ENCODE results near the gene SCN2B. TPM values are rescaled to one million over a fixed set of nuclear protein-coding genes. Genes with fewer than 3 reads are reported as not detected.

The SCN2B gene
- total and polyA plus RNA-seq, 2 of the 4 experiments (the other 2 are of a cell fraction): under 0.01 to 0.05 TPM

- Histone ChIP-seq H3K4me2 (ENCODE audit: low read depth, low read length) (no peak overlapping the region), H3K4me1 (ENCODE audit: control insufficient read depth, insufficient read depth, low read length) (no peaks in the 10 kb centered on the region), H3K14ac (replicated peaks; ENCODE audit: low read depth, low read length) (no peak overlapping the region), H3K4me3 (ENCODE audit: insufficient read depth, low read depth, low read length) (no peak overlapping the region), H3K9me1 (ENCODE audit: insufficient read depth, low read length) (no peaks in the 10 kb centered on the region), H3K23ac (ENCODE audit: low read depth, low read length) (no peak overlapping the region), H2BK15ac (ENCODE audit: low read depth, low read length) (no peak overlapping the region), H4K20me1 (ENCODE audit: insufficient read depth, low read length) (no peaks in the 10 kb centered on the region), H2BK20ac (ENCODE audit: low read depth, low read length) (no peak overlapping the region), H4K91ac (ENCODE audit: insufficient read depth, low read depth, low read length) (no peak overlapping the region), H3K4ac (ENCODE audit: low read depth, low read length) (no peak overlapping the region), H3K79me1 (ENCODE audit: low read depth in 1 of 2, low read length in 2 of 2) (no peaks in the 10 kb centered on the region), H3K27ac (ENCODE audit: insufficient read depth, low read length) (no peak overlapping the region), H3K27me3 (ENCODE audit: control insufficient read depth, insufficient read depth, low read length) (peaks cover 20% of the 10 kb centered on the region), H3K36me3 (ENCODE audit: control insufficient read depth, insufficient read depth, low read length) (no peaks in the 10 kb centered on the region), H3K9ac (ENCODE audit: low read depth, low read length) (no peak overlapping the region), H3K18ac (ENCODE audit: low read depth, low read length) (no peak overlapping the region), H2AK9ac (replicated peaks; ENCODE audit: low read depth, low read length, poor library complexity) (no peak overlapping the region), H2AFZ (replicated peaks; ENCODE audit: low read length, poor library complexity) (no peak overlapping the region), H2AK5ac (ENCODE audit: low read depth, low read length) (no peak overlapping the region), H4K5ac (ENCODE audit: low read depth, low read length) (no peak overlapping the region), H3K9me3 (ENCODE audit: control insufficient read depth, insufficient read depth, low read length) (no peaks in the 10 kb centered on the region), H4K8ac (ENCODE audit: low read depth in 2 of 2, low read length in 2 of 2) (no peak overlapping the region), H2BK120ac (ENCODE audit: low read depth, low read length) (no peak overlapping the region), H2BK5ac (ENCODE audit: low read depth, low read length, poor library complexity, severe bottlenecking) (no peak overlapping the region), H3K56ac (ENCODE audit: extremely low read depth, insufficient read depth, low read length) (no peak overlapping the region)
- ATAC-seq (ENCODE audit: low read depth) (no peak), DNase-seq (no peak)
- dilution Hi-C loops (cut with HindIII; ENCODE audit: low sequenced_read_pairs, unreplicated experiment) (no loop called here), in situ Hi-C loops (cut with MboI; ENCODE audit: low sequenced_read_pairs) (no loop called here), intact Hi-C loops (cut with micrococcal nuclease) (no loop called here)
- no TSS peak for BruUV-seq (replicated peaks)
- TF ChIP-seq RFX5 (IDR thresholded peaks at IDR 0.05; ENCODE audit: low read depth, low read length): no peak
- TF ChIP-seq CEBPB (IDR thresholded peaks at IDR 0.05; ENCODE audit: low read depth, low read length): no peak
- TF ChIP-seq USF2 (IDR thresholded peaks at IDR 0.05; ENCODE audit: low read depth, low read length): no peak
- no peak for TF ChIP-seq RCOR1 (IDR thresholded peaks at IDR 0.05; ENCODE audit: insufficient replicate concordance, low read length)
- TF ChIP-seq MAZ (IDR thresholded peaks at IDR 0.05; ENCODE audit: borderline replicate concordance, low read depth, low read length): no peak
- no peak for TF ChIP-seq BHLHE40 (IDR thresholded peaks at IDR 0.05; ENCODE audit: low read depth, low read length)
- TF ChIP-seq FOS (IDR thresholded peaks at IDR 0.05; ENCODE audit: low read depth, low read length): no peak
- no peak for TF ChIP-seq POLR2A (IDR thresholded peaks at IDR 0.05; ENCODE audit: low read depth, low read length)
- no peak for TF ChIP-seq RAD21 (IDR thresholded peaks at IDR 0.05; ENCODE audit: low read length)
- TF ChIP-seq NFE2L2 (IDR thresholded peaks at IDR 0.05; ENCODE audit: low read depth, low read length): no peak
- no peak for TF ChIP-seq MAFK (IDR thresholded peaks at IDR 0.05; ENCODE audit: low read depth, low read length)
- TF ChIP-seq MXI1 (IDR thresholded peaks at IDR 0.05; ENCODE audit: borderline replicate concordance, low read depth, low read length): no peak
- no peak for TF ChIP-seq CHD1 (IDR thresholded peaks at IDR 0.05; ENCODE audit: low read depth, low read length)
- TF ChIP-seq SMC3 (IDR thresholded peaks at IDR 0.05; ENCODE audit: low read depth, low read length): no peak
- TF ChIP-seq, protein P1, sequence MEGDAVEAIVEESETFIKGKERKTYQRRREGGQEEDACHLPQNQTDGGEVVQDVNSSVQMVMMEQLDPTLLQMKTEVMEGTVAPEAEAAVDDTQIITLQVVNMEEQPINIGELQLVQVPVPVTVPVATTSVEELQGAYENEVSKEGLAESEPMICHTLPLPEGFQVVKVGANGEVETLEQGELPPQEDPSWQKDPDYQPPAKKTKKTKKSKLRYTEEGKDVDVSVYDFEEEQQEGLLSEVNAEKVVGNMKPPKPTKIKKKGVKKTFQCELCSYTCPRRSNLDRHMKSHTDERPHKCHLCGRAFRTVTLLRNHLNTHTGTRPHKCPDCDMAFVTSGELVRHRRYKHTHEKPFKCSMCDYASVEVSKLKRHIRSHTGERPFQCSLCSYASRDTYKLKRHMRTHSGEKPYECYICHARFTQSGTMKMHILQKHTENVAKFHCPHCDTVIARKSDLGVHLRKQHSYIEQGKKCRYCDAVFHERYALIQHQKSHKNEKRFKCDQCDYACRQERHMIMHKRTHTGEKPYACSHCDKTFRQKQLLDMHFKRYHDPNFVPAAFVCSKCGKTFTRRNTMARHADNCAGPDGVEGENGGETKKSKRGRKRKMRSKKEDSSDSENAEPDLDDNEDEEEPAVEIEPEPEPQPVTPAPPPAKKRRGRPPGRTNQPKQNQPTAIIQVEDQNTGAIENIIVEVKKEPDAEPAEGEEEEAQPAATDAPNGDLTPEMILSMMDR (conservative IDR thresholded peaks at IDR 0.05; ENCODE audit: low read depth, low read length): no peak
- no peak for TF ChIP-seq ELK1 (IDR thresholded peaks at IDR 0.05; ENCODE audit: borderline replicate concordance, low read depth, low read length)
- CTCF ChIA-PET: no interaction called here
- POLR2A ChIA-PET (ENCODE audit: unreplicated experiment): no interaction called here
- WGBS, 2 experiments (ENCODE audit: extremely low coverage in 2 of 2, insufficient read length in 1 of 2): 17% methylated on average over 2 of the region's 7 CpGs; no CpG with 5 or more reads in 1 of the 2 experiments
These were observed 33.9 kb upstream of the SCN2B start for GRCh38 chr11:118210323-118210722.

Measured in IMR-90 (cell line).